ENCODE results near the gene TMEM208.

Gene TMEM208

DNA sequence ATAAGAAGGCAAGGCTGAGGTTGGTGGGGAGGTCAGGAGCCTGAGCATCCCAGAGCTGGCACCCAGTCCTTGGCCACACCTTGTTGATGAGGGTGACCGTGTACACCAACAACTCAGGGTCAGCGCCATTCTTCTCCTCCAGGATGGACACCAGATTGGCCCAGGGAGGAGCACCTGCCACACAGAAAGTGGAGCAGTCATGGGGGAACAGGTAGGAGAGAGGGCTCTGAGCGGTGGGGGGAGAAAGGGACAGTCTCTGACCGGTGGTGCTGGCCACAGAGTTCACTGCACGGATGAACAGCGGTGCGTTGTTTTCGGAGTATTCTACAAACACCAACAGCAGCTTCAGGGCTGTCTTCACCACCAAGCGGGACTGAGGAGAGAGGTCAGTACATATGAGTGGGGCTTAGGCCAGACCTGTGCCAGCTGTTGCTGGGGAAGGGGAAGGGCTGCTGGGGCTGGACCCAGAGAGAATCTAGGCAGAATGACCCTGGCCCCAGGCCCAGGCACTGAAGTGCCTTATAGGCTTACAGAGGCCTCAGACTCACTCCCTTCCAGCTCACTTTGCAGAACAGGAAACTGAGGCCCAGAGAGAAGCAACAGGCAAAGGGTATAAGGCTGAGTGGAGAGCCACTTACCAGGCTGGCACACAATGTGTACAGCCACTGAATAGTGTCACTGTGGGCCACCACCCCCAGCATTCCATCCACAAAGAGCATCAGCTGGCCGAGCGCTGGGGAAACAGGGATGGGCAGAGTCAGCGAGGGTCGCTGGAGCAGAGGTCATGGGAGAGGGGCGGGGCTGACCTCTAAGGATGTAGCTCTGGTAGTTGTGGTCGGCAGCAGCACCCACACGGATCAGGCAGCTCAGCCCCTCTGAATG, 10.7 kb downstream of the TMEM208 start:
- DNase-seq, result no peak

GRCh38 chr16:67238278-67238575, 11.3 kb downstream of the TMEM208 start:
- no peak for DNase-seq

DNA sequence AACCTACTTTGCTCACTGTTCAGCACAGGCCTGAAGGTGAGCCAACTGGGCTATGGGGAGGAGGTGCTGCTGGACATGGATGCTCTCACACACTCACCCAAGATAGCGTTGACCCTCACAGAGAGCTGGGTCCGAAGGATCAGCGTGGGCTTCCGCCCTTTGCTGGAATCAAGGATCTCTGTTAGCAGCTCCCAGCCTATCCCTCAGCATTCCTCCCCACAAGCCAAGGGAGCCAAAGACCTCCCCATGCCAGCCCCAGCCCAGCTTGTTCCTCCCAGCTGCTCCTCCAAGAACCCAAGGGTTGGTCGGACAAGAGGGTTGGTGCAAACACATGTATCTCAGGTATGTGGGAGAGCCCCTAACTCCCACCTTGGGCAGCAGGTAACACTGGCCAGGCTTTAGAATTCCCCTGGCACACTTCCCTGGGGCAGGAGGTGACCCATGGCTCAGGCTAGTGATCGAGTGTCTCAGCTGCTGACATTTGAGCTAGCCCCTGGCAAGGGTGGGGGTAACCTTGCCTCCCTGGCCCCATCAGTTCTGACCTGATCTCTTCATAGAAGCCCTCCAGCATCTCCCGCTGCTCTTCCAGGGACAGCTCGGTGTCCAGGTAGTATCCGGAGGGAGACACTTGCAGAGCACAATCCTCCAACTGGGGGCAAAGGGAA, 12.0 kb downstream of the TMEM208 start:
- no peak for DNase-seq

GRCh38 chr16:67240506-67240905, 13.6 kb downstream of the TMEM208 start:
- DNase-seq, result no peak

DNA sequence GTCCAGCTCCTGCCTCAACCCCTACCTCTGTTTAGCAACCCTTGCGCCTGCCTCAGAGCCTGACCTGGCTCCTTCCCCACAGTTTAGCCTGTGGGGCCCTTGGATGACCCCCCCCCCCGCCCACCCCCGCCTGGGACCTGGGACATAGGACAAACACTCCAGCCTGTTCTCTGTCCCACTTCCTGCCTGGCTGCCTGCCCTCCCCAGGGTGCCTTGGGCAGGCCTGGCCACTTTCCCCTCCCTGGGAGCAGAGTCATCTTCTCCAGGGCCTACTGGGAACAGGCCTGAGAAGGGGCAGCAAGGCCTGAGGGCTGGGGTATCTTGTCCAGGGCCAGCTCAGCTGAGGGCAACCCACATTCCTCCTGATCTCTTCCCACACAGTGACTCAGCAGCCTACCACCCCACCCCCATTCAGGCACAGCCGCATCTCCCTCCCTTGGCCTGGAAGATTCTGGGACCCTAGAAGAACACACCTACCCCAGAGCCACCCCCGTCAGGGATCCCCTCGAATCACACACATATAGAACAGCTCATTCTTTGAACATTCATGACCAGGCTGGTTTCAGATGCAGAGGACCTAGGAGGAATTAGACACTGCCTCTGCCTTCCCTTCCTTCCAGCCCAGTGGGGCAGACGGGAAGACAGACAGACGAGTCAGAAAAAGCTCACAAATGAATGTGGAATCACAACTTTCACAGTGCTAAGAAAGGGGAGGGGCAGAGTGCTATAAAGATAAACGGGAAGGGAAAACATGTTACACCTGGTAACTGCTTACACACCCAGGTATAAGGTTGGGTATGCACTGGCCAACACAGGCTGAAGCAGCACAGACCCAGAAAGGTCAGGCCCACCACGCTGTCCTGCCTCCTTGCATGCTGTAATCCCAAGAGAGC, 14.3 kb downstream of the TMEM208 start:
- no peak for DNase-seq

DNA sequence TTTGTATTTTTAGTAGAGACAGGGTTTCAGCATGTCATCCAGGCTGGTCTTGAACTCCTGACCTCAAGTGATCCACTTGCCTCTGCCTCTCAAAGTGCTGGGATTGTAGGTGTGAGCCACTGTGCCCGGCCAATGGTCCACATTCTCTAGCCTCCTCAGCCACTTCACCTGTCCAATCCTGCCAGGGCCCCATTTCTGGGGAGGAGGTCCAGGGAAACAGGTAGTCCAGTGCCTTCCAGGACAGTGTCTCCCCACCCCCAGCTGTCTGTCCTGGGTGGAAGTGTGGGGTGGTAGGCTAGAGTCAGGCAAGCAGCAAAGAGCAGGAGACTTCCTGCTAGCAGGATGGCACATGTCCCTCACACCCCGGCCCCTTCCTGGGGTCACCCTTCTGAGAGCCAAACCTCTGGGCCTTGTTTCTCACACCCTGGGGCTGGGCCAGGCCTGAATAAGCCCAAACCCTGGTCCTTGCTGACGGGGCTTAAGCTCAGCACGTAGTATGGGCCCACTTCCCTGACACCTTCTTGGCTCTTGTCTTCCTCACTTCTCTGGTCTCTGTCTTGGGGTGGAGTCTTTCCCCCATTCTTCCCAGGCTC, 15.3 kb downstream of the TMEM208 start:
- no peak for DNase-seq

GRCh38 chr16:67243481-67243880, 16.6 kb downstream of the TMEM208 start:
- DNase-seq, result no peak

GRCh38 chr16:67244387-67245185, 17.7 kb downstream of the TMEM208 start:
- DNase-seq, result no peak

GRCh38 chr16:67245186-67245585, 18.3 kb downstream of the TMEM208 start:
- no peak for DNase-seq

GRCh38 chr16:67245674-67246080, 18.7 kb downstream of the TMEM208 start:
- no peak for DNase-seq

GRCh38 chr16:67246081-67246755, 19.3 kb downstream of the TMEM208 start:
- DNase-seq, result peak; percentile 54

GRCh38 chr16:67246756-67247191, 19.8 kb downstream of the TMEM208 start:
- no peak for DNase-seq

DNA sequence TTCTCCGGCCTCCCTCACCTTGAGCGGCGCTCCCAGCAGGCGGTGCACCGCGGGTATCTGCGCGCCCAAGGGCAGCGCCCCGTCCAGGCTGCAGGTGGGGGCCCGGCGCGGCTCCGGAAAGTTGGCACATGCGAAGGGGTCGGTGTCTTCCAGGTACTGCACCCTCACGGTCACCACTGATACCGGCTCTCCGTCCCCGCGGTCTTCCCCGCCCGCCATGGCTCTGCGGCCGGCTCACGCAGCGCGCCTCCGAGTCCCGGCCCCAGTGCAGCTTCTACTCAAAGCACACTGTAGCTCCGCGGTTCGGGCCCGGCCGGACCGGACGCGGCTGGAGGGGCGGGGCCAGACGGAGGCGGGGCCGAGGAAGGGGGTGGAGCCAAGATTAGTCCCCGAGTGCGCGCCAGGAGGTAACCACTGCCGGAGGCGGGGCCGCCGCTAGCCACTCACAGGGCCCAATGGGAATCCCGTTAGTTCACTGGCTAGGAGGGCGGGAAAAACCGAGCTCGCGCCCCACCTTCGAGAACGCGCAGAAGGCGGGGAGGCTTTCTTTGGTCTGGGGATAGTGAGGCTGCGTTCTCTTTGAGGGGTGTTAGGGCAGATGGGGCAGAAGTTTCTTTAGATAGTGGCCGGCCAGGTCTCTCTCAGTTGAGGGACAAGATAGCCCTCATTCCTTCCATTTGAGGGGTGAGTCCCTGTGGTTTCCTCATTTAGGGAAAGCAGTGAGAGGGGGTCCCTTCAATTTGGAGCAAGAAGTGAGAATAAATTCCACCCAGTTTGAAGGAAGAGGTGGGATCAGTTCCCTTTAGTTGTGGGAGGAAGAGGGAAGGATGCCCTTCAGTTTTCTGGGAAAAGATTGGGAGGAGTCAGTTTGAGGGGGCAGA, 20.5 kb downstream of the TMEM208 start, which contains the start of gene FHOD1:
Gene FHOD1 (minus strand): TSS at position 290 of the 881 bp plus-strand sequence. CDS start 71 bp downstream, at position 219.
- DNase-seq, result peak; percentile 84

DNA sequence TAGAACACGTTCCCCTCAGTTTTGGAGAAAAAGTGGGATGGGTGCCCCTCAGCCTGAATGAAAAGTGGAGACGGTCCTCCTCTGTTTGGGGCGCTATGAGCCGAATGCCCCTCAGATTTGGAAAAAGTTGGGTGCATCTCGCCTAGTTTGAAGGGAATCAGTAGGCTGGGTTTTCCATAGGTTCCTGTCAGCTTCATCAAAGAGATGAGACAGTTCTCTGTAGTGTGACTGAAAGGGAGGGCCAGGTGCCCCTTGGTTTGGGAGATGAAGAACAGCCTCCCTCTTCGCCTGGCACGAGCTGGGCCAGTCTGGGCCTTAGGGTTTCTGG, 21.1 kb downstream of the TMEM208 start:
- no peak for DNase-seq

- DNase-seq, result no peak
These were observed 21.7 kb downstream of the TMEM208 start, which contains the start of gene SLC9A5 for GRCh38 chr16:67248401-67249177. TSS of gene SLC9A5 (plus strand) at chr16:67248979. CDS start at chr16:67249015, 36 bp downstream.

GRCh38 chr16:67249178-67250044, 22.5 kb downstream of the TMEM208 start:
- DNase-seq, result no peak

- DNase-seq, result no peak
These were observed 23.1 kb downstream of the TMEM208 start for GRCh38 chr16:67250045-67250327.

DNA sequence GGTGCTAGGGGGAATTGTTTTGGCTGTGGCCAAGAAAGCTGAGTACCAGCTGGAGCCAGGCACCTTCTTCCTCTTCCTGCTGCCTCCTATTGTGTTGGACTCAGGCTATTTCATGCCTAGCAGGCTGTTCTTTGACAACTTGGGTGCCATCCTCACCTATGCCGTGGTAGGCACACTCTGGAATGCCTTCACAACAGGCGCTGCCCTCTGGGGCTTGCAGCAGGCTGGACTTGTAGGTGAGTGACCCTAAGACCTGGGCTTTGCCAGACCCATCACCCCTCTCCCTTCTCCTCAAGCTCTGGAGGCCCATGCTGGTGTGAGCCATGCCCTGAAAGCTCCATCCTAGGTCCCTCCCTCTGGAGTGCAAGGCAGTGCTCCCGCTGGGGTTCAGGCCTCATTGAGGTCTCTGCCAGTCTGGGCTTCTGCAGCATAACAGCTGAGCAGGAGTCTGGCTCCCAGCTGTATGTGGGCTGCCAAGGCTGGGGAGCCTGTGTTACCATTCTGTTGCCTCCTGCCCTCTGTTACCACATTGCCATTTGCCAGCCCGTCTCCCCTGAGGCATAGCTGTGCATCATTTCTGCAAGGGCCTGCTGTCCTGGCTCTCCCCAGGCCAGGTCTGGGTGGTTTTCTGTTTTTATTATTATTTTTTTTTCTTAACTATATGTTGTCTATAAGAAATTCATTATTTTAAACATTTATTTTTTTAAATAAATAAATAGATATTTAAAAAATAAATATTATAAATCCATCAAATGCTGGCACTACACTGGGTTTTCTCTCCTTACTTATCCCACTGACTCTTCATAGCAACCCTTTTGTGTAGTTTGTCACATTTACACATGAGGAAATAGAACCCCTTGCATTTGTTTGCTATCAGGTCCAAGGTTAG, 25.9 kb downstream of the TMEM208 start:
- no peak for DNase-seq
